HepG2 (cell line): ENCODE data around the gene SQSTM1. TPM values are rescaled to one million over a fixed set of nuclear protein-coding genes. Genes with fewer than 3 reads are reported as not detected.
A peak's percentile ranks its signal among the peaks of the same experiment; 100 is the strongest.

ENCODE experiments used
- ATF7 ChIP-seq, 2 experiments: fragments of 450-650 bp in 1 of 2; sonication (generic) in 1 of 2; formaldehyde crosslinking in 1 of 2; IDR thresholded peaks; 2 replicates each; pipeline versions ENCODE4 v1.4.0 to v1.6.1; 2016 to 2020; ENCODE audit warnings: antibody characterized with exemption in 1 of 2, mild to moderate bottlenecking in 1 of 2, missing genetic modification reagents in 1 of 2
- CBX2 ChIP-seq, 2 experiments: fragments of 200-600 bp in 1 of 2; sonication (generic); formaldehyde crosslinking in 1 of 2; IDR thresholded peaks; 2 replicates each; pipeline versions ENCODE4 v1.7.0 to v1.8.1; 2018 to 2022; ENCODE audit warnings: low read depth in 2 of 2, low read length in 1 of 2, mild to moderate bottlenecking in 1 of 2, missing genetic modification reagents in 1 of 2
- ESRRA ChIP-seq: sonication (generic); formaldehyde crosslinking; IDR thresholded peaks from 2 replicates; pipeline ENCODE4 v1.5.1; 2020; ENCODE audit warnings: mild to moderate bottlenecking, low read depth, missing genetic modification reagents
- ETV6 ChIP-seq: sonication (generic); formaldehyde crosslinking; conservative IDR thresholded peaks from 2 replicates; pipeline ENCODE4 v1.4.0; 2020; ENCODE audit warnings: missing genetic modification reagents
- FOSL1 ChIP-seq: sonication (generic); formaldehyde crosslinking; IDR thresholded peaks from 2 replicates; pipeline ENCODE4 v1.9.0; 2021; ENCODE audit warnings: missing genetic modification reagents, borderline replicate concordance
- FOSL2 ChIP-seq: sonication (generic); formaldehyde crosslinking; IDR thresholded peaks from 2 replicates; pipeline ENCODE4 v1.4.0; 2020; ENCODE audit warnings: missing genetic modification reagents
- GATA4 ChIP-seq: sonication (generic); IDR thresholded peaks from 2 replicates; pipeline ENCODE4 v1.6.1; 2016; ENCODE audit warnings: antibody characterized with exemption, low read depth, borderline replicate concordance
- KDM1A ChIP-seq: IDR thresholded peaks from 2 replicates; pipeline ENCODE4 v1.6.1; 2016; ENCODE audit warnings: missing compliant biosample characterization
- MED1 ChIP-seq: sonication (generic); formaldehyde crosslinking; IDR thresholded peaks from 2 replicates; pipeline ENCODE4 v1.4.0; 2020; ENCODE audit warnings: missing genetic modification reagents
- REL ChIP-seq: sonication (generic); formaldehyde crosslinking; conservative IDR thresholded peaks from 2 replicates; pipeline ENCODE4 v1.8.0; 2022; ENCODE audit warnings: mild to moderate bottlenecking, missing genetic modification reagents, moderate library complexity
- SP5 ChIP-seq: IDR thresholded peaks from 2 replicates; pipeline ENCODE4 v1.6.1; 2016; ENCODE audit warnings: low read depth, borderline replicate concordance
- SRSF4 ChIP-seq: fragments of 200-400 bp; formaldehyde crosslinking; IDR thresholded peaks from one replicate; pipeline ENCODE4 v1.6.1; 2018; ENCODE audit warnings: mild to moderate bottlenecking, low read depth, low read length, moderate library complexity; ENCODE audit not compliant: poor library complexity, severe bottlenecking
- SRY ChIP-seq: sonication (generic); formaldehyde crosslinking; IDR thresholded peaks from 2 replicates; pipeline ENCODE4 v1.8.0; 2022; ENCODE audit warnings: mild to moderate bottlenecking, missing genetic modification reagents
- ZC3H4 ChIP-seq: sonication (generic); formaldehyde crosslinking; IDR thresholded peaks from 2 replicates; pipeline ENCODE4 v1.4.0; 2020; ENCODE audit warnings: missing genetic modification reagents, borderline replicate concordance
- ZIK1 ChIP-seq: sonication (generic); formaldehyde crosslinking; IDR thresholded peaks from 2 replicates; pipeline ENCODE4 v1.5.0; 2020; ENCODE audit warnings: mild to moderate bottlenecking, low read depth, missing genetic modification reagents, borderline replicate concordance
- ZNF296 ChIP-seq: sonication (generic); formaldehyde crosslinking; conservative IDR thresholded peaks from 2 replicates; pipeline ENCODE4 v1.5.0; 2020; ENCODE audit warnings: mild to moderate bottlenecking, missing genetic modification reagents
- ZNF550 ChIP-seq: sonication (generic); formaldehyde crosslinking; IDR thresholded peaks from 2 replicates; pipeline ENCODE4 v1.4.0; 2020; ENCODE audit warnings: mild to moderate bottlenecking, missing genetic modification reagents, borderline replicate concordance
- ZNF556 ChIP-seq: sonication (generic); formaldehyde crosslinking; IDR thresholded peaks from 2 replicates; pipeline ENCODE4 v1.4.0; 2020; ENCODE audit warnings: mild to moderate bottlenecking, missing genetic modification reagents, borderline replicate concordance
- ZNF614 ChIP-seq: IDR thresholded peaks from 2 replicates; pipeline ENCODE4 v1.6.1; 2018; ENCODE audit warnings: missing biosample characterization, missing genetic modification reagents, inconsistent platforms, borderline replicate concordance
- ZNF776 ChIP-seq: sonication (generic); formaldehyde crosslinking; IDR thresholded peaks from 2 replicates; pipeline ENCODE4 v1.4.0; 2020; ENCODE audit warnings: mild to moderate bottlenecking, missing genetic modification reagents
- ZSCAN22 ChIP-seq: sonication (generic); formaldehyde crosslinking; IDR thresholded peaks from 2 replicates; pipeline ENCODE4 v1.4.0; 2020; ENCODE audit warnings: mild to moderate bottlenecking, missing genetic modification reagents
- polyA plus RNA-seq, 8 experiments: library from polyadenylated mRNA; depleted of rRNA in 3 of 8; stranded (reverse) in 7 of 8; unstranded in 1 of 8; fragments of >200 nt; fragmentation: Illumina TruSeq in 4 of 8; extraction: Trizol in 4 of 8; gene quantifications; 2 replicates each; pipeline versions ENCODE4 v1.2.1 to v1.2.3, GENCODE V29; 2011 to 2016; ENCODE audit warnings: low read depth in 4 of 8, missing spikeins in 1 of 8, mixed read lengths in 1 of 8; ENCODE audit not compliant: insufficient read depth in 1 of 8
- total RNA-seq, 5 experiments: library from RNA; depleted of rRNA; stranded (reverse); fragments of >200 nt; fragmentation: Illumina TruSeq; extraction: Trizol; gene quantifications; 2 replicates each; pipeline ENCODE4 v1.2.3, GENCODE V29; 2016; ENCODE audit warnings: low read depth in 1 of 5
- TF ChIP-seq, protein P1 (sequence below): sonication (generic); formaldehyde crosslinking; conservative IDR thresholded peaks from 2 replicates; pipeline ENCODE4 v1.4.0; 2020; ENCODE audit warnings: missing genetic modification reagents
- TF ChIP-seq, protein P2 (sequence below): sonication (generic); formaldehyde crosslinking; IDR thresholded peaks from 2 replicates; pipeline ENCODE4 v1.5.1; 2020; ENCODE audit warnings: missing genetic modification reagents, mild to moderate bottlenecking, borderline replicate concordance
- TF ChIP-seq, protein P3 (sequence below): sonication (generic); formaldehyde crosslinking; IDR thresholded peaks from 2 replicates; pipeline ENCODE4 v1.4.0; 2020; ENCODE audit warnings: missing genetic modification reagents, borderline replicate concordance

SQSTM1 gene
- total and polyA plus RNA-seq, 2 of the 13 experiments (the other 11 are each of a cell fraction or from before 2014, with no cell fraction given) = 90.9 to 160 TPM

DNA sequence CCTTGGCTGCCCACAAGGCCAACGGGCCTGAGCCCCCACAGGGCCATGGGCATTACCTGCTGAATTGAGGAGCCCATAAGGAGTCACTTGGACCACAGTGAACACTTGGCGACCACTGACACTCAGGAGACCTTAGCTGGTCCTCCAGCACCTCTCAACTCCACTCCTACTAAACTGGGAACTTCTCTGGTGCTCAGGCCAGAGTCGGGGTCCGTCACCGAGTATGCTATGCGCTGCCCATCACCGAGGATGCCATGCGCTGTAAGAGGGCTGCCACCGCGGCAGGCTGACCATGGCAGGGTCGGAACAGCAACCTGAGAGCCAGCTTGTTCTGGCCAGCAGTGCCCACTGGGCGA, 600 bp upstream of the SQSTM1 start (continued):
- TF ChIP-seq SP5 (no peak), ZSCAN22 (CRISPR knock-in tag) (no peak), FOSL2 (CRISPR knock-in tag) (no peak), ZC3H4 (CRISPR knock-in tag) (peak; percentile 94; the same call in 1 of the 2 replicates), ZIK1 (no peak), MED1 (CRISPR knock-in tag) (no peak), GATA4 (no peak), ZNF556 (CRISPR knock-in tag) (no peak), ZNF614 (CRISPR knock-in tag) (no peak; the same call in 1 of the 2 replicates), ZNF776 (CRISPR knock-in tag) (no peak; the same call in 1 of the 2 replicates), ESRRA (CRISPR knock-in tag) (no peak), FOSL1 (no peak), SRSF4 (no peak), ATF7 (IDR thresholded peaks at IDR 0.05) (no peak), ATF7 (CRISPR knock-in tag; IDR thresholded peaks at IDR 0.05) (no peak), SRY (CRISPR knock-in tag) (no peak), ETV6 (CRISPR knock-in tag) (no peak), REL (no peak), ZNF296 (CRISPR knock-in tag) (no peak), CBX2 (IDR thresholded peaks at IDR 0.05; ENCODE audit: low read depth, low read length) (no peak), CBX2 (CRISPR knock-in tag; IDR thresholded peaks at IDR 0.05; ENCODE audit: low read depth) (no peak), KDM1A (CRISPR knock-in tag) (no peak), ZNF550 (no peak)
- TF ChIP-seq, protein P1, sequence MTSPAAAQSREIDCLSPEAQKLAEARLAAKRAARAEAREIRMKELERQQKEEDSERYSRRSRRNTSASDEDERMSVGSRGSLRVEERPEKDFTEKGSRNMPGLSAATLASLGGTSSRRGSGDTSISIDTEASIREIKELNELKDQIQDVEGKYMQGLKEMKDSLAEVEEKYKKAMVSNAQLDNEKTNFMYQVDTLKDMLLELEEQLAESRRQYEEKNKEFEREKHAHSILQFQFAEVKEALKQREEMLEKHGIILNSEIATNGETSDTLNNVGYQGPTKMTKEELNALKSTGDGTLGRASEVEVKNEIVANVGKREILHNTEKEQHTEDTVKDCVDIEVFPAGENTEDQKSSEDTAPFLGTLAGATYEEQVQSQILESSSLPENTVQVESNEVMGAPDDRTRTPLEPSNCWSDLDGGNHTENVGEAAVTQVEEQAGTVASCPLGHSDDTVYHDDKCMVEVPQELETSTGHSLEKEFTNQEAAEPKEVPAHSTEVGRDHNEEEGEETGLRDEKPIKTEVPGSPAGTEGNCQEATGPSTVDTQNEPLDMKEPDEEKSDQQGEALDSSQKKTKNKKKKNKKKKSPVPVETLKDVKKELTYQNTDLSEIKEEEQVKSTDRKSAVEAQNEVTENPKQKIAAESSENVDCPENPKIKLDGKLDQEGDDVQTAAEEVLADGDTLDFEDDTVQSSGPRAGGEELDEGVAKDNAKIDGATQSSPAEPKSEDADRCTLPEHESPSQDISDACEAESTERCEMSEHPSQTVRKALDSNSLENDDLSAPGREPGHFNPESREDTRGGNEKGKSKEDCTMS = no peak
- TF ChIP-seq, protein P2, sequence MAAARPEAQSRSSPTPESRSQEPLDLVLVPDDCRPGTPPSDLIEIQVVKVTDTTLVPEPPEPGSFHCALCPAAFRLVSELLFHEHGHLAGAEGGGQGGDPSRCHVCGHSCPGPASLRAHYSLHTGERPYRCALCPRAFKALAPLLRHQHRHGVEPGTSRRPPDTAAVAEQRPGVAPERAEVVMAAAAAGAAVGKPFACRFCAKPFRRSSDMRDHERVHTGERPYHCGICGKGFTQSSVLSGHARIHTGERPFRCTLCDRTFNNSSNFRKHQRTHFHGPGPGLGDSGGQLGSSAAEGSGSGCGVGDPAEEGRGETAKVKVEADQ (CRISPR knock-in tag) = no peak
- TF ChIP-seq, protein P3, sequence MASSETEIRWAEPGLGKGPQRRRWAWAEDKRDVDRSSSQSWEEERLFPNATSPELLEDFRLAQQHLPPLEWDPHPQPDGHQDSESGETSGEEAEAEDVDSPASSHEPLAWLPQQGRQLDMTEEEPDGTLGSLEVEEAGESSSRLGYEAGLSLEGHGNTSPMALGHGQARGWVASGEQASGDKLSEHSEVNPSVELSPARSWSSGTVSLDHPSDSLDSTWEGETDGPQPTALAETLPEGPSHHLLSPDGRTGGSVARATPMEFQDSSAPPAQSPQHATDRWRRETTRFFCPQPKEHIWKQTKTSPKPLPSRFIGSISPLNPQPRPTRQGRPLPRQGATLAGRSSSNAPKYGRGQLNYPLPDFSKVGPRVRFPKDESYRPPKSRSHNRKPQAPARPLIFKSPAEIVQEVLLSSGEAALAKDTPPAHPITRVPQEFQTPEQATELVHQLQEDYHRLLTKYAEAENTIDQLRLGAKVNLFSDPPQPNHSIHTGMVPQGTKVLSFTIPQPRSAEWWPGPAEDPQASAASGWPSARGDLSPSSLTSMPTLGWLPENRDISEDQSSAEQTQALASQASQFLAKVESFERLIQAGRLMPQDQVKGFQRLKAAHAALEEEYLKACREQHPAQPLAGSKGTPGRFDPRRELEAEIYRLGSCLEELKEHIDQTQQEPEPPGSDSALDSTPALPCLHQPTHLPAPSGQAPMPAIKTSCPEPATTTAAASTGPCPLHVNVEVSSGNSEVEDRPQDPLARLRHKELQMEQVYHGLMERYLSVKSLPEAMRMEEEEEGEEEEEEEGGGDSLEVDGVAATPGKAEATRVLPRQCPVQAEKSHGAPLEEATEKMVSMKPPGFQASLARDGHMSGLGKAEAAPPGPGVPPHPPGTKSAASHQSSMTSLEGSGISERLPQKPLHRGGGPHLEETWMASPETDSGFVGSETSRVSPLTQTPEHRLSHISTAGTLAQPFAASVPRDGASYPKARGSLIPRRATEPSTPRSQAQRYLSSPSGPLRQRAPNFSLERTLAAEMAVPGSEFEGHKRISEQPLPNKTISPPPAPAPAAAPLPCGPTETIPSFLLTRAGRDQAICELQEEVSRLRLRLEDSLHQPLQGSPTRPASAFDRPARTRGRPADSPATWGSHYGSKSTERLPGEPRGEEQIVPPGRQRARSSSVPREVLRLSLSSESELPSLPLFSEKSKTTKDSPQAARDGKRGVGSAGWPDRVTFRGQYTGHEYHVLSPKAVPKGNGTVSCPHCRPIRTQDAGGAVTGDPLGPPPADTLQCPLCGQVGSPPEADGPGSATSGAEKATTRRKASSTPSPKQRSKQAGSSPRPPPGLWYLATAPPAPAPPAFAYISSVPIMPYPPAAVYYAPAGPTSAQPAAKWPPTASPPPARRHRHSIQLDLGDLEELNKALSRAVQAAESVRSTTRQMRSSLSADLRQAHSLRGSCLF (CRISPR knock-in tag) = no peak
